ENCODE measurements around the gene ALLC.
"Not testable (repeated sequence)": the region's sequence is repeated elsewhere in the genome, so short reads cannot be mapped to it uniquely, and the experiment has no call there.

ALLC gene

GRCh38 chr2:3656762-3657721 is 958 bp upstream of the ALLC start:
- no peak for DNase-seq

GRCh38 chr2:3659447-3660432 is 1.7 kb downstream of the ALLC start:
- DNase-seq: no peak

DNA sequence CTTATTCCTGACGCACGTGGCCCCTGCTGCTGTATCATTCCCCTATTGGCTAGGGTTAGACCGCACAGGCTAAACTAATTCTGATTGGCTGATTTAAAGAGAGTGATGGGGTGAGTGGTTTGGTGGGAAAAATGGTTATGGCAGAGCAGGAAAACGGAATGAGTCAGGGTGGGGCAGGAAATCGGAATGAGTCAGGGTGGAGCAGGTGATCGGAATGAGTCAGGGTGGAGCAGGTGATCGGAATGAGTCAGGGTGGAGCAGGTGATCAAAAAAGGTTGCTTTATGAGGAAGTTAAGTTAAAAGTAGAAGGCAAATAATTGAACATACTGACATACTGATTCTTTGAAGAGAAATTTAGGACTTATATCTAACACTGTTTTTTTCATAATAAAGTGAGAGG is 2.6 kb downstream of the ALLC start:
- not testable (repeated sequence) for DNase-seq

- no peak for DNase-seq
Measured at GRCh38 chr2:3661149-3661660, 3.2 kb downstream of the ALLC start.

DNA sequence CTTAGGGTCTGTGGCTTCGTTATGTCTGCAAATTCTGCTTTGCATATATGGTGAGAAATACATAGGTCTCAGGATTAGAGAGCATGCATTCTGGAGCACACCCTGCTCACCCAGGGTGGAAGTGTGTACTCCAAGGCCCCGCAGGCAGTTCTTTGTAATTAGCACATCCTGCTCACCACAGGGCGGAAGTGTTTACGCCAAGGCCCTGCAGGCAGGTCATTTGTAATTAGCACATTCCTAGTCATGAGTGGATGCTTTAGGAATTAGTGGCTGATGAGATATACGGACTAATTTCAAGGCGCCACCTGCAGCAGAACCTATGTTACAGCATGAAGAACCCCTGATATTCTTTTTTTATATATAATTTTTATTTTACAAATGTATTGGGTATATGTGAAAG is 4.2 kb downstream of the ALLC start:
- no peak for DNase-seq

DNA sequence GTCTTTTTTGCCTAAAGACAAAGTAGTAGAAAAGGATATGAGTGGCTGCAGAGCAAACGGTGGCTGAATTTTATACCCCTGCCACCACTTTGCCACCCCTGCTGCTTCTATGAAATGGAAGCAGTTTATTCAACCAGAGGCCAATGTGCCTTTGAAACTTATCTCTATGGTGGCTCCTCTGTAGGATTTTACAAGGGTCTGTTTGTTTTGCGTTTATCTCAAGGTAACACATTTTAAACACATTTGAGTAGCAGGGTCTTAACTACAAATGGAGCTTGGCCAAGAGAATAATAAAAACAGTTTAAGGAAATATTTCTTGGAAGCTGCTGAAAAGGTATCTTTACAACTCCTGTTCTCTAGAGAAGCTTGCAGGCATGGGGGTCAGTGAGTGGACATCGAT is 6.1 kb downstream of the ALLC start:
- DNase-seq: no peak

DNA sequence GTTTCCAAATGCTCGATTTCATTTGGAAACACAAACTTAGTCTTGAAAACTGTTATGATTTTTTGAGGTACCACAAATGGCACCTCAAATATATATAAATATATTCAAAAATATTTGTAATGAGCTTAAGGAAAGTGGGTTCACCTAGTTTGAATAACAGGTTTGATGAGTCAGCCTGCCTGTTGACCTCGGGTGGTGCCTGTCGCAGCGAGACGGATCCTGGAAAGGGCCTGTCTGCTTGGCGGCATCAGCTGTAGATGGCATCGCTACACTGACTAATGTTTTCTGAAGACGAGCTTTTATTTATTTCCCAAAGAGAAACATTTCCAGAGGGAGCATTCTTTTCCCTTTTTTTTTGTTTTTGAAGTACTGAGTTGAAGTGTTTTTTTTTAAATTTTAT is 6.9 kb downstream of the ALLC start:
- no peak for DNase-seq

GRCh38 chr2:3665886-3666612 is 8.0 kb downstream of the ALLC start:
- no peak for DNase-seq

DNA sequence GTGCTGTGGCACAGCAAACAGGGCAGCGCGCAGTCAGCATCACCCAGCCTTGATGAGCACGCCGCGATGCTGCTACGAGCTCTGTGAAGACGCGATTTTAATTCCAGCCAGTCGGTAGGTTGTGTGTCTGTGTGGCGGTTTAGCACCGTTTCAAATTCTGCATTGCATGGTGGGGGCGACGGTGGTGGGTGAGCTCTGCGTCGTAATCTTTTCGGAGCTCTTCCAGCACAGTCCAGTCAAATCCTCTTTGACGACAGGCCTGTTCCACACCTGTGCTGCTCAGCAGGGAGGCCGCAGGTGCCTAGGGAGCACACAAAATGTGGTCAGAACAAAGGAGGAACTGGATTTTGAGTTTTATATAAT is 8.6 kb downstream of the ALLC start:
- DNase-seq: no peak

DNA sequence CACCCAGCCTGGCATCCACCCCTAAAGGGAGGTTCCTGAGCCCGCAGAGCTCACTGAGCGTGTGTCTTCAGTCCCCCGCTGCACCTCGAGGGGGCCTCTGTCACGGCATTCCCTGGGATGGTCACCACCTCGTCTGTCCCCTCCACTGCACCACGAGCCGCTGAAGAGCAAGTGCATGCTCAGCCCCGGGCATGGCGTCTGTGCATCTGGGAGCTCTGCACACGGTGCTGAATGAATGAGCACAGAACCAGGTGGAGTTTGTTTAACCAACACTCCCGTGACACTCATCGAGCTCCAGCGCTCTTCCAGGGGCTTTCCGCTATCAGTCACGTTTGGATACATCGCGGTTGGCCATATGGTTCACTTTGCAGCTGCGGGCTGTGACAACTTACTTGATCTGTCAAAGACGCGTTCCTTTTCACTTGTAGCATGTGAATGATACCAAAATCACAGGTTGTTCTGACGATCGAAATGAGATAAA is 9.2 kb downstream of the ALLC start:
- no peak for DNase-seq

GRCh38 chr2:3669656-3670055 is 11.7 kb downstream of the ALLC start:
- no peak for DNase-seq

GRCh38 chr2:3670376-3670775 is 12.4 kb downstream of the ALLC start:
- DNase-seq: no peak

GRCh38 chr2:3670941-3671340 is 12.9 kb downstream of the ALLC start:
- DNase-seq: no peak

GRCh38 chr2:3672861-3673678 is 15.1 kb downstream of the ALLC start:
- DNase-seq: no peak

DNA sequence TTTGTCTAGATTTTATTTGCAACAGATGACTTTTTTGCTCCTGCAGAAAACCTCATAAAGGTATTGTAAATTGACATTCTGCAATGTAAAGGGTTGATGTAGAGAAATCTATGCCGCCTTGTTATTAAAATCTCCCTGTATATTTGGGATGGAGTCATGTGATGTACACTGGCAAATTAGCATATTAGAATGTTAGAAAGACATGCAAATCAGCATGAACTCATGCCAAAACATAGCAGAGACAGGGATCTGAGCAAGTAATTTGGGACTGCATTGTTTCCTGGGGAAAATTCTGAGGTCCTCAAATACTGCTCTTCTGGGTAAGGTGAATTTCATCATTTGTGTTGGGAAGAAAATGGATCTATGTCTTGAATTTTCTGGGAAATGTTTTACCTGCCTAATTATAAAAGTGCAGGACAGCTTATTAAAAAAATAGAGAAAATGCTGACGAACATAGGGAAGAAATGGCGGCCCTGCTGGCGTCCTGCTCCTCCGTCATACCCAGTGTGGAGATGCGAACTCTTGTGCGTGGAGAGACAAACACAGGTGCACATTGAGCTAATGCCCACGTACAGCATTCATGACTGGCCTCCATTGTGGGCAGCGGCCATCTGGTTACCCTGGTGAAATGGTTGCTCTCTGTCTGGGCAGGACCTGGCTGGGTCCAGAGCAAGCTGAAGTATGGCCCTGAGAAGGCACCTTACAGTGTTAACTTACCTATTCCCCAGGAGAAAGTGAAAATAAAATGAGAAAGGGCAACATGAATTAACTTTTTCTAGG is 16.3 kb downstream of the ALLC start:
- no peak for DNase-seq

GRCh38 chr2:3675687-3676086 is 17.7 kb downstream of the ALLC start:
- no peak for DNase-seq

DNA sequence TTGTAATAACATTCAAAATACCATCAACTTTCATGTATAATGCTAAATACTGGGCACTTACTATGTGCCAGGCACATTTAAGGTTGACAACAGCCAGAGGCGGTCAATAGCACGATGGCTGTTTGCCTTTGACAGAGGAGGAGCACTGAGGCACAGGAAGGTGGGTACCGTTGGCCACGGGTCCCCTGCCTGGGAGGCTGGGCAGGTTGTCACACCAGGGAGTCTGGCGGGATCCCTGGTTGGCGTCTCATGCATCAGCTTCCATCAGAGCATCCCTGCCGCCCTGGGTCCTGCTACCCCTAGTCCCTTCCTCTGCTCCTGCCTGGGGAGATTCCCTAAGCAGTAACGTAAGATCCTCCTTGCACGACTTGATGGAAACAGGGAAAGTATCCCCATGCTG is 19.4 kb downstream of the ALLC start:
- DNase-seq: no peak

GRCh38 chr2:3678212-3678611 is 20.2 kb downstream of the ALLC start:
- DNase-seq: no peak

DNA sequence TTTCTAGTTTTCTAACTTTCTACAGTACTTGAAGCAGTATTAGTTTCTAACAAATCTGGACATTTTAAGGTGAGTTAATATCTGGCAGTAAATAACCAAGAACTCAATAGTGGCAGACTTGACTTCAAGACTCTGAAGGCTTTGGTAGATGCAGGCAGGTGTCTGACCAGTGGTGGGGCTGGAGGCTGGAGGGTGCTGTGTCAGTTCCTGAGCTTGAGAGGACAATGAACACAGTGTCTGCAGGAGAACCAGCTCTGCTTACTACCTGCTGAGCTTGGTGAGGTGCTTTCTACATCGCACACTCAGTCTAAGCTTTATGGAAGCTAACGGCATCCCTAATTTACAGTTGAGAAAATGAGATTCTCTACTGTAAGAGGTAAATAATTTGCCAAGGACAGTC is 21.2 kb downstream of the ALLC start:
- DNase-seq: no peak

- DNase-seq: no peak
Measured at GRCh38 chr2:3679616-3680393, 21.8 kb downstream of the ALLC start.
